Measurements from ENCODE around the gene NFAM1.

GRCh38 chr22:42344361-42344905, 87.8 kb downstream of the NFAM1 start:
- TF ChIP-seq CTCF (conservative IDR thresholded peaks at IDR 0.05; ENCODE audit: low read length), result no peak
- no peak for TF ChIP-seq EZH2phosphoT487 (IDR thresholded peaks at IDR 0.05; ENCODE audit: borderline replicate concordance)

Measured in Loucy (cell line).